HEK293 (cell line): Measurements from ENCODE around the gene SAP30.

Experiments used
- KLF1 ChIP-seq: fragments of 450-650 bp; formaldehyde crosslinking; IDR thresholded peaks from 2 replicates; pipeline ENCODE4 v1.5.1; 2016; ENCODE audit warnings: missing biosample characterization, missing genetic modification characterization
- KLF7 ChIP-seq: fragments of 450-650 bp; formaldehyde crosslinking; IDR thresholded peaks from 2 replicates; pipeline ENCODE4 v1.5.1; 2016; ENCODE audit warnings: missing biosample characterization, missing genetic modification characterization, borderline replicate concordance
- KLF8 ChIP-seq: fragments of 450-650 bp; formaldehyde crosslinking; IDR thresholded peaks from 2 replicates; pipeline ENCODE4 v1.5.1; 2016; ENCODE audit warnings: missing biosample characterization, missing genetic modification characterization
- PBX3 ChIP-seq: sonication (generic); formaldehyde crosslinking; IDR thresholded peaks from 2 replicates; pipeline ENCODE4 v1.8.1; 2022; ENCODE audit warnings: mild to moderate bottlenecking, moderate library complexity, missing genetic modification reagents
- PRDM6 ChIP-seq: fragments of 450-650 bp; formaldehyde crosslinking; IDR thresholded peaks from 2 replicates; pipeline ENCODE4 v1.5.1; 2017; ENCODE audit warnings: missing biosample characterization, missing genetic modification characterization
- ZBTB17 ChIP-seq: fragments of 450-650 bp; formaldehyde crosslinking; IDR thresholded peaks from 2 replicates; pipeline ENCODE4 v1.5.1; 2016; ENCODE audit warnings: missing biosample characterization, missing genetic modification characterization
- ZBTB26 ChIP-seq: fragments of 450-650 bp; formaldehyde crosslinking; optimal IDR thresholded peaks from 2 replicates; pipeline ENCODE3; 2016; ENCODE audit warnings: missing biosample characterization, mild to moderate bottlenecking, missing genetic modification characterization
- ZBTB44 ChIP-seq: fragments of 450-650 bp; IDR thresholded peaks from 2 replicates; pipeline ENCODE4 v1.5.1; 2018; ENCODE audit warnings: missing biosample characterization, mild to moderate bottlenecking, missing genetic modification characterization
- ZNF112 ChIP-seq: fragments of 450-650 bp; formaldehyde crosslinking; IDR thresholded peaks from 2 replicates; pipeline ENCODE4 v1.5.0; 2017; ENCODE audit warnings: missing biosample characterization, missing genetic modification characterization
- ZNF114 ChIP-seq: fragments of 450-650 bp; formaldehyde crosslinking; IDR thresholded peaks from 2 replicates; pipeline ENCODE4 v1.5.0; 2017; ENCODE audit warnings: missing biosample characterization, missing genetic modification characterization
- ZNF140 ChIP-seq: fragments of 450-650 bp; formaldehyde crosslinking; IDR thresholded peaks from 2 replicates; pipeline ENCODE4 v1.5.1; 2016; ENCODE audit warnings: missing biosample characterization, missing genetic modification characterization
- ZNF16 ChIP-seq: fragments of 450-650 bp; formaldehyde crosslinking; IDR thresholded peaks from 2 replicates; pipeline ENCODE4 v1.5.1; 2016; ENCODE audit warnings: low read depth, missing biosample characterization, missing genetic modification characterization
- ZNF174 ChIP-seq: fragments of 450-650 bp; formaldehyde crosslinking; IDR thresholded peaks from 2 replicates; pipeline ENCODE4 v1.5.0; 2017; ENCODE audit warnings: missing biosample characterization, mild to moderate bottlenecking, missing genetic modification characterization
- ZNF2 ChIP-seq: fragments of 450-650 bp; formaldehyde crosslinking; IDR thresholded peaks from 2 replicates; pipeline ENCODE4 v1.5.1; 2016; ENCODE audit warnings: missing biosample characterization, missing genetic modification characterization
- ZNF248 ChIP-seq: fragments of 450-650 bp; formaldehyde crosslinking; IDR thresholded peaks from 2 replicates; pipeline ENCODE4 v1.5.1; 2017; ENCODE audit warnings: missing biosample characterization, missing genetic modification characterization
- ZNF26 ChIP-seq: fragments of 450-650 bp; formaldehyde crosslinking; IDR thresholded peaks from 2 replicates; pipeline ENCODE4 v1.5.1; 2016; ENCODE audit warnings: missing biosample characterization, missing genetic modification characterization
- ZNF266 ChIP-seq: fragments of 450-650 bp; formaldehyde crosslinking; IDR thresholded peaks from 2 replicates; pipeline ENCODE4 v1.5.1; 2016; ENCODE audit warnings: missing biosample characterization, missing genetic modification characterization, low read depth
- ZNF302 ChIP-seq: fragments of 450-650 bp; formaldehyde crosslinking; IDR thresholded peaks from 2 replicates; pipeline ENCODE4 v1.5.1; 2016; ENCODE audit warnings: missing biosample characterization, missing genetic modification characterization, low read depth
- ZNF324 ChIP-seq: fragments of 450-650 bp; formaldehyde crosslinking; IDR thresholded peaks from 2 replicates; pipeline ENCODE4 v1.5.1; 2016; ENCODE audit warnings: missing biosample characterization, missing genetic modification characterization
- ZNF350 ChIP-seq: fragments of 450-650 bp; formaldehyde crosslinking; IDR thresholded peaks from 2 replicates; pipeline ENCODE4 v1.5.0; 2017; ENCODE audit warnings: missing biosample characterization, mild to moderate bottlenecking, missing genetic modification characterization
- ZNF394 ChIP-seq: fragments of 450-650 bp; formaldehyde crosslinking; IDR thresholded peaks from 2 replicates; pipeline ENCODE4 v1.5.1; 2016; ENCODE audit warnings: missing biosample characterization, missing genetic modification characterization, mild to moderate bottlenecking, moderate library complexity, borderline replicate concordance
- ZNF548 ChIP-seq: fragments of 450-650 bp; formaldehyde crosslinking; IDR thresholded peaks from 2 replicates; pipeline ENCODE4 v1.5.1; 2016; ENCODE audit warnings: missing biosample characterization, missing genetic modification characterization
- ZNF555 ChIP-seq: fragments of 450-650 bp; formaldehyde crosslinking; conservative IDR thresholded peaks from 2 replicates; pipeline ENCODE4 v1.5.1; 2017; ENCODE audit warnings: missing biosample characterization, mild to moderate bottlenecking, missing genetic modification characterization, inconsistent platforms
- ZNF561 ChIP-seq: fragments of 450-650 bp; IDR thresholded peaks from 2 replicates; pipeline ENCODE4 v1.5.1; 2018; ENCODE audit warnings: missing biosample characterization, missing genetic modification characterization, borderline replicate concordance
- ZNF621 ChIP-seq: fragments of 450-650 bp; formaldehyde crosslinking; IDR thresholded peaks from 2 replicates; pipeline ENCODE4 v1.5.1; 2017; ENCODE audit warnings: missing biosample characterization, missing genetic modification characterization
- ZNF624 ChIP-seq: fragments of 450-650 bp; formaldehyde crosslinking; IDR thresholded peaks from 2 replicates; pipeline ENCODE4 v1.5.1; 2017; ENCODE audit warnings: missing biosample characterization, missing genetic modification characterization
- ZNF639 ChIP-seq: fragments of 450-650 bp; formaldehyde crosslinking; IDR thresholded peaks from 2 replicates; pipeline ENCODE4 v1.5.1; 2016; ENCODE audit warnings: missing biosample characterization, missing genetic modification characterization
- ZNF704 ChIP-seq: fragments of 450-650 bp; formaldehyde crosslinking; IDR thresholded peaks from 2 replicates; pipeline ENCODE4 v1.5.1; 2016; ENCODE audit warnings: missing biosample characterization, missing genetic modification characterization
- ZNF768 ChIP-seq: fragments of 450-650 bp; formaldehyde crosslinking; IDR thresholded peaks from 2 replicates; pipeline ENCODE4 v1.5.1; 2018; ENCODE audit warnings: missing biosample characterization, mild to moderate bottlenecking, missing genetic modification characterization
- ZNF837 ChIP-seq: fragments of 450-650 bp; formaldehyde crosslinking; IDR thresholded peaks from 2 replicates; pipeline ENCODE4 v1.5.1; 2016; ENCODE audit warnings: missing biosample characterization, missing genetic modification characterization

SAP30 gene

GRCh38 chr4:173334891-173335752, 35.6 kb upstream of the SAP30 start (continued):
- TF ChIP-seq ZNF621 (tag by site-specific recombination), result no peak
- TF ChIP-seq ZNF2 (tag by site-specific recombination), result no peak; the same call in 1 of the 2 replicates
- 0 out of 2 replicates have a peak, but pooled peaks have one; percentile 20 for TF ChIP-seq ZNF324 (tag by site-specific recombination)
- no peak for TF ChIP-seq ZNF26 (tag by site-specific recombination)
- peak; percentile 38 for TF ChIP-seq ZBTB26
- TF ChIP-seq ZNF16 (tag by site-specific recombination), result no peak
- no peak; the same call in 1 of the 2 replicates for TF ChIP-seq ZNF561 (tag by site-specific recombination)
- TF ChIP-seq ZNF248 (tag by site-specific recombination), result no peak
- no peak for TF ChIP-seq ZBTB17 (tag by site-specific recombination)
- TF ChIP-seq KLF1 (tag by site-specific recombination), result peak; percentile 48
- TF ChIP-seq ZNF548 (tag by site-specific recombination), result no peak
- no peak for TF ChIP-seq ZNF555 (tag by site-specific recombination)
- no peak for TF ChIP-seq ZNF624
- no peak for TF ChIP-seq ZNF837 (tag by site-specific recombination)
- TF ChIP-seq ZNF704 (tag by site-specific recombination), result no peak
- TF ChIP-seq PBX3 (CRISPR knock-in tag), result no peak
- TF ChIP-seq ZBTB44 (tag by site-specific recombination), result no peak
- TF ChIP-seq ZNF114 (tag by site-specific recombination), result no peak
- TF ChIP-seq ZNF112 (tag by site-specific recombination), result no peak
- TF ChIP-seq ZNF174 (tag by site-specific recombination), result no peak
- TF ChIP-seq ZNF768 (tag by site-specific recombination), result no peak
- no peak for TF ChIP-seq ZNF140 (tag by site-specific recombination)
- peak; percentile 88 for TF ChIP-seq KLF8
- TF ChIP-seq ZNF350 (tag by site-specific recombination), result no peak
- 0 out of 2 replicates have a peak, but pooled peaks have one; percentile 12 for TF ChIP-seq PRDM6 (tag by site-specific recombination)
- TF ChIP-seq KLF7 (tag by site-specific recombination), result no peak
- TF ChIP-seq ZNF394 (tag by site-specific recombination), result 0 out of 2 replicates have a peak, but pooled peaks have one; percentile 11
- TF ChIP-seq ZNF639 (tag by site-specific recombination), result no peak
- no peak for TF ChIP-seq ZNF302 (tag by site-specific recombination)
- no peak for TF ChIP-seq ZNF266 (tag by site-specific recombination)
